Liver (tissue), 3 donors: ENCODE measurements around the gene NR4A1.

ENCODE experiments used
- ATF3 ChIP-seq: IDR thresholded peaks from 2 replicates; pipeline ENCODE4 v1.6.1; 2016; ENCODE audit warnings: antibody characterized with exemption
- CTCF ChIP-seq: fragments of 150-350 bp; IDR thresholded peaks from 2 replicates; pipeline ENCODE4 v1.5.1; 2017; ENCODE audit warnings: improper control_type of control experiment, low read depth, low read length; ENCODE audit not compliant: missing input control
- EGR1 ChIP-seq, 2 donors: IDR thresholded peaks; 2 replicates each; pipeline ENCODE4 v1.6.1; 2016 to 2018; ENCODE audit warnings: antibody characterized with exemption in 2 of 2, low read depth in 2 of 2
- FOXA1 ChIP-seq: IDR thresholded peaks from 2 replicates; pipeline ENCODE4 v1.6.1; 2016; ENCODE audit warnings: antibody characterized with exemption
- GABPA ChIP-seq, 2 donors: IDR thresholded peaks in 1 of 2; conservative IDR thresholded peaks in 1 of 2; 2 replicates each; pipeline ENCODE4 v1.6.1; 2016; ENCODE audit warnings: antibody characterized with exemption in 2 of 2, mild to moderate bottlenecking in 1 of 2, moderate library complexity in 1 of 2
- JUND ChIP-seq, 2 donors: IDR thresholded peaks; 2 replicates each; pipeline ENCODE4 v1.6.1; 2016; ENCODE audit warnings: antibody characterized with exemption in 2 of 2
- MAX ChIP-seq: IDR thresholded peaks from 2 replicates; pipeline ENCODE4 v1.6.1; 2016; ENCODE audit warnings: antibody characterized with exemption
- RAD21 ChIP-seq, 2 donors: IDR thresholded peaks; 2 replicates each; pipeline ENCODE4 v1.6.1; 2016; ENCODE audit warnings: antibody characterized with exemption in 2 of 2, mild to moderate bottlenecking in 2 of 2
- REST ChIP-seq: IDR thresholded peaks from 2 replicates; pipeline ENCODE4 v1.6.1; 2016; ENCODE audit warnings: antibody characterized with exemption, mild to moderate bottlenecking
- SP1 ChIP-seq: IDR thresholded peaks from 2 replicates; pipeline ENCODE4 v1.6.1; 2018; ENCODE audit warnings: antibody characterized with exemption, mild to moderate bottlenecking
- YY1 ChIP-seq: IDR thresholded peaks from 2 replicates; pipeline ENCODE4 v1.6.1; 2016; ENCODE audit warnings: antibody characterized with exemption, mild to moderate bottlenecking
- ZBTB33 ChIP-seq: IDR thresholded peaks from 2 replicates; pipeline ENCODE4 v1.6.1; 2016; ENCODE audit warnings: antibody characterized with exemption
- donor health status: healthy.
- donor health status: healthy.

GRCh38 chr12:52050116-52050757, 1.0 kb upstream of the NR4A1 start:
- TF ChIP-seq CTCF (no peak), RAD21 (IDR thresholded peaks at IDR 0.05) (no peak), YY1 (no peak), GABPA (IDR thresholded peaks at IDR 0.05 in 1 of 2, conservative IDR thresholded peaks at IDR 0.05 in 1 of 2) (no peak), ATF3 (no peak), JUND (IDR thresholded peaks at IDR 0.05) (no peak), SP1 (no peak), MAX (no peak), FOXA1 (no peak), ZBTB33 (no peak), REST (no peak), EGR1 (IDR thresholded peaks at IDR 0.05; ENCODE audit: low read depth in 2 of 2) (no peak)
